Lower lobe of right lung (tissue), 2 donors: Measurements from ENCODE around the gene RAET1G. TPM values are rescaled to one million over a fixed set of nuclear protein-coding genes. Genes with fewer than 3 reads are reported as not detected.
"Not testable (repeated sequence)": the region's sequence is repeated elsewhere in the genome, so short reads cannot be mapped to it uniquely, and the experiment has no call there.

ENCODE experiments used
- ATAC-seq, 2 donors: fragments of 200-7000 bp; cut with Tn5 transposase; one replicate each; pipeline ENCODE4 v1.9.1; 2020 to 2022; ENCODE audit warnings: mild to moderate bottlenecking in 2 of 2, moderate library complexity in 2 of 2
- DNase-seq: peaks from one replicate; pipeline ENCODE4 v3.0.0-alpha.2; 2020
- H3K27ac ChIP-seq: fragments of 200-600 bp; one replicate; pipeline ENCODE4 v1.8.0; 2022
- H3K27me3 ChIP-seq: fragments of 200-600 bp; one replicate; pipeline ENCODE4 v1.8.0; 2022; ENCODE audit warnings: low read depth
- H3K36me3 ChIP-seq: fragments of 200-600 bp; one replicate; pipeline ENCODE4 v1.8.0; 2022; ENCODE audit warnings: mild to moderate bottlenecking
- H3K4me1 ChIP-seq: fragments of 200-600 bp; one replicate; pipeline ENCODE4 v1.8.0; 2022
- H3K4me3 ChIP-seq: fragments of 200-600 bp; one replicate; pipeline ENCODE4 v1.8.0; 2022; ENCODE audit warnings: mild to moderate bottlenecking
- H3K9me3 ChIP-seq: fragments of 200-600 bp; one replicate; pipeline ENCODE4 v1.8.0; 2022
- CTCF ChIP-seq: fragments of 200-600 bp; IDR thresholded peaks from one replicate; pipeline ENCODE4 v1.8.0; 2022; ENCODE audit warnings: antibody characterized with exemption, mild to moderate bottlenecking
- intact Hi-C: fragments of 100-400 bp; cut with DNase I; formaldehyde crosslinking; loops from one replicate; pipeline ENCODE4 v1.11.0; 2022
- total RNA-seq: library from RNA; stranded (reverse); fragmentation: NEBNext Ultra II Directional; extraction: Animal tissue kit (Norgen Biotek cat#: 25700); gene quantifications from one replicate; pipeline ENCODE4 v1.2.1, GENCODE V29; 2021
- donor health status: DM: no; HTN: yes; CAD: no; lungs with severe emphysema.

The RAET1G gene
- total RNA-seq, 1 donor from 2014 or later: 0.83 TPM

- Histone ChIP-seq H3K27ac (no peak overlapping the region), H3K4me3 (no peak overlapping the region), H3K9me3 (no peaks in the 10 kb centered on the region), H3K4me1 (peaks cover 6% of the 10 kb centered on the region), H3K36me3 (no peaks in the 10 kb centered on the region), H3K27me3 (peaks cover 61% of the 10 kb centered on the region)
- ATAC-seq: no peak
- no peak for DNase-seq
- intact Hi-C loops: no loop called here
- TF ChIP-seq CTCF: no peak
Observed at GRCh38 chr6:149951096-149951495, 28.2 kb upstream of the RAET1G start.

- H3K27ac ChIP-seq: no peak overlapping the region
- ATAC-seq (no peak), DNase-seq (no peak)
- H3K27me3 ChIP-seq: peaks cover 54% of the 10 kb centered on the region
- intact Hi-C loops: no loop called here
- peaks cover 6% of the 10 kb centered on the region for H3K4me1 ChIP-seq
- no peak for TF ChIP-seq CTCF
- H3K36me3 ChIP-seq: no peaks in the 10 kb centered on the region
- no peak overlapping the region for H3K4me3 ChIP-seq
- H3K9me3 ChIP-seq: no peaks in the 10 kb centered on the region
Observed at GRCh38 chr6:149950423-149950822, 27.5 kb upstream of the RAET1G start.

- TF ChIP-seq CTCF: no peak
- Histone ChIP-seq H3K9me3 (no peaks in the 10 kb centered on the region), H3K36me3 (no peaks in the 10 kb centered on the region), H3K4me1 (no peaks in the 10 kb centered on the region), H3K4me3 (no peak overlapping the region), H3K27ac (no peak overlapping the region), H3K27me3 (peaks cover 37% of the 10 kb centered on the region)
- no peak for DNase-seq
- intact Hi-C loops: no loop called here
- ATAC-seq: no peak
Observed at GRCh38 chr6:149948616-149949015, 25.7 kb upstream of the RAET1G start.

- Histone ChIP-seq H3K36me3 (no peaks in the 10 kb centered on the region), H3K4me3 (no peak overlapping the region), H3K4me1 (no peaks in the 10 kb centered on the region), H3K27me3 (peaks cover 31% of the 10 kb centered on the region), H3K27ac (no peak overlapping the region), H3K9me3 (no peaks in the 10 kb centered on the region)
- DNase-seq (no peak), ATAC-seq (no peak)
- TF ChIP-seq CTCF: no peak
- intact Hi-C loops: no loop called here
Observed at GRCh38 chr6:149948011-149948410, 25.1 kb upstream of the RAET1G start.

- intact Hi-C loops, H3K9me3 ChIP-seq, H3K4me3 ChIP-seq, H3K36me3 ChIP-seq, ATAC-seq, H3K27ac ChIP-seq, DNase-seq, H3K4me1 ChIP-seq: not testable (repeated sequence)
- H3K27me3 ChIP-seq: peaks cover 26% of the 10 kb centered on the region
Observed at GRCh38 chr6:149947533-149947932, 24.6 kb upstream of the RAET1G start.

GRCh38 chr6:149946631-149947030 lies 23.7 kb upstream of the RAET1G start:
- H3K4me3 ChIP-seq, H3K27ac ChIP-seq, H3K4me1 ChIP-seq, H3K9me3 ChIP-seq, DNase-seq, H3K36me3 ChIP-seq, intact Hi-C loops, ATAC-seq: not testable (repeated sequence)
- peaks cover 22% of the 10 kb centered on the region for H3K27me3 ChIP-seq

GRCh38 chr6:149945276-149945675 lies 22.4 kb upstream of the RAET1G start:
- H3K36me3 ChIP-seq, DNase-seq, intact Hi-C loops, H3K4me3 ChIP-seq, ATAC-seq, H3K27ac ChIP-seq, H3K9me3 ChIP-seq: not testable (repeated sequence)
- Histone ChIP-seq H3K4me1 (peaks cover 15% of the 10 kb centered on the region), H3K27me3 (peaks cover 24% of the 10 kb centered on the region)

GRCh38 chr6:149943321-149943720 lies 20.4 kb upstream of the RAET1G start:
- H3K36me3 ChIP-seq, H3K27ac ChIP-seq, DNase-seq, H3K9me3 ChIP-seq, H3K4me3 ChIP-seq, ATAC-seq, intact Hi-C loops: not testable (repeated sequence)
- H3K27me3 ChIP-seq: peaks cover 38% of the 10 kb centered on the region
- H3K4me1 ChIP-seq: peaks cover 25% of the 10 kb centered on the region
